ACC112 (cell line): ENCODE measurements around the gene EIF4G1.
A peak's percentile ranks its signal among the peaks of the same experiment; 100 is the strongest.

Experiments
- H2AFZ ChIP-seq: fragments of 200-600 bp; sonication (generic); one replicate; pipeline ENCODE4 v1.6.0; 2017; ENCODE audit warnings: antibody characterized with exemption, low read length; ENCODE audit not compliant: unreplicated experiment
- H3K27ac ChIP-seq: fragments of 200-600 bp; sonication (generic); 2 replicates; pipeline ENCODE4 v1.5.1; 2014; ENCODE audit warnings: low read depth, mild to moderate bottlenecking, antibody characterized with exemption, low read length, moderate library complexity
- H3K27me3 ChIP-seq: fragments of 200-600 bp; sonication (generic); 2 replicates; pipeline ENCODE4 v1.6.1; 2014; ENCODE audit warnings: mild to moderate bottlenecking, antibody characterized with exemption, low read length, moderate library complexity, mixed read lengths; ENCODE audit not compliant: insufficient read depth
- H3K36me3 ChIP-seq: fragments of 200-600 bp; sonication (generic); 2 replicates; pipeline ENCODE4 v1.6.1; 2016; ENCODE audit warnings: mild to moderate bottlenecking, antibody characterized with exemption, low read length, moderate library complexity, mixed read lengths; ENCODE audit not compliant: insufficient read depth
- H3K4me1 ChIP-seq: fragments of 200-600 bp; sonication (generic); one replicate; pipeline ENCODE4 v1.6.1; 2016; ENCODE audit warnings: low read length, mixed read lengths; ENCODE audit not compliant: insufficient read depth, unreplicated experiment, control insufficient read depth
- H3K4me3 ChIP-seq: fragments of 200-600 bp; sonication (generic); 2 replicates; pipeline ENCODE4 v1.5.1; 2014; ENCODE audit warnings: mild to moderate bottlenecking, low read depth, low read length
- H3K79me2 ChIP-seq: fragments of 200-600 bp; sonication (generic); one replicate; pipeline ENCODE4 v1.6.0; 2016; ENCODE audit warnings: low read length; ENCODE audit not compliant: control insufficient read depth, unreplicated experiment, insufficient read depth

The EIF4G1 gene

GRCh38 chr3:184358921-184359350 is 44.5 kb downstream of the EIF4G1 start:
- Histone ChIP-seq H2AFZ (no peak overlapping the region), H3K36me3 (peaks cover 6% of the 10 kb centered on the region; the same call in 1 of the 2 replicates), H3K4me3 (no peak overlapping the region), H3K79me2 (peaks cover 18% of the 10 kb centered on the region), H3K27me3 (no peaks in the 10 kb centered on the region), H3K4me1 (peaks cover 15% of the 10 kb centered on the region), H3K27ac (no peak overlapping the region)

GRCh38 chr3:184359610-184360009 is 45.2 kb downstream of the EIF4G1 start:
- H3K4me1 ChIP-seq = peaks cover 21% of the 10 kb centered on the region
- H2AFZ ChIP-seq = no peak overlapping the region
- peaks cover 25% of the 10 kb centered on the region for H3K79me2 ChIP-seq
- H3K27ac ChIP-seq = no peak overlapping the region
- H3K4me3 ChIP-seq = no peak overlapping the region
- H3K36me3 ChIP-seq = peaks cover 8% of the 10 kb centered on the region; the same call in 1 of the 2 replicates
- no peaks in the 10 kb centered on the region for H3K27me3 ChIP-seq

GRCh38 chr3:184360070-184360928 is 45.9 kb downstream of the EIF4G1 start:
- Histone ChIP-seq H2AFZ (no peak overlapping the region), H3K4me1 (peaks cover 26% of the 10 kb centered on the region), H3K4me3 (peak overlapping the region; percentile 79), H3K27me3 (no peaks in the 10 kb centered on the region), H3K36me3 (peaks cover 14% of the 10 kb centered on the region), H3K27ac (no peak overlapping the region), H3K79me2 (peaks cover 32% of the 10 kb centered on the region)

- no peaks in the 10 kb centered on the region for H3K27me3 ChIP-seq
- peak overlapping the region; percentile 69 for H2AFZ ChIP-seq
- H3K4me3 ChIP-seq = peak overlapping the region; percentile 79
- H3K36me3 ChIP-seq = peaks cover 12% of the 10 kb centered on the region
- H3K27ac ChIP-seq = peak overlapping the region; percentile 97; the same call in 1 of the 2 replicates
- H3K4me1 ChIP-seq = peaks cover 23% of the 10 kb centered on the region
- peaks cover 33% of the 10 kb centered on the region for H3K79me2 ChIP-seq
Measured at GRCh38 chr3:184360929-184361531, 46.6 kb downstream of the EIF4G1 start.

GRCh38 chr3:184361532-184361931 is 47.1 kb downstream of the EIF4G1 start, which contains the start of the genes CLCN2 and POLR2H:
TSS of gene CLCN2 (minus strand) at chr3:184361605. CDS start at chr3:184361479, 126 bp downstream.
TSS of gene POLR2H (plus strand) at chr3:184361710. CDS start at chr3:184363493, 1,783 bp downstream.
- Histone ChIP-seq H3K4me1 (peaks cover 25% of the 10 kb centered on the region), H3K36me3 (peaks cover 12% of the 10 kb centered on the region), H3K27me3 (no peaks in the 10 kb centered on the region), H3K4me3 (peak within 1 kb of the TSS; percentile 79), H3K79me2 (peaks cover 33% of the 10 kb centered on the region), H2AFZ (peak within 1 kb of the TSS; percentile 69), H3K27ac (peak within 1 kb of the TSS; percentile 97)

- Histone ChIP-seq H3K4me3 (peak overlapping the region; percentile 79), H2AFZ (peak overlapping the region; percentile 36), H3K79me2 (peaks cover 33% of the 10 kb centered on the region), H3K36me3 (peaks cover 18% of the 10 kb centered on the region), H3K27me3 (no peaks in the 10 kb centered on the region), H3K4me1 (peaks cover 29% of the 10 kb centered on the region), H3K27ac (peak overlapping the region; percentile 97)
Measured at GRCh38 chr3:184361932-184362667, 47.7 kb downstream of the EIF4G1 start.

- Histone ChIP-seq H3K27me3 (no peaks in the 10 kb centered on the region), H3K27ac (peak overlapping the region; percentile 97), H3K36me3 (peaks cover 17% of the 10 kb centered on the region), H3K4me3 (peak overlapping the region; percentile 79), H2AFZ (peak overlapping the region; percentile 16), H3K79me2 (peaks cover 33% of the 10 kb centered on the region), H3K4me1 (peaks cover 33% of the 10 kb centered on the region)
Measured at GRCh38 chr3:184362668-184363546, 48.5 kb downstream of the EIF4G1 start.

- Histone ChIP-seq H2AFZ (no peak overlapping the region), H3K79me2 (peaks cover 21% of the 10 kb centered on the region), H3K4me1 (peaks cover 46% of the 10 kb centered on the region), H3K4me3 (no peak overlapping the region), H3K27ac (0 out of 2 replicates have a peak overlapping the region, but pooled peaks have one; percentile 4), H3K27me3 (no peaks in the 10 kb centered on the region), H3K36me3 (peaks cover 21% of the 10 kb centered on the region)
Measured at GRCh38 chr3:184366619-184367289, 52.3 kb downstream of the EIF4G1 start.

GRCh38 chr3:184368116-184368515 is 53.7 kb downstream of the EIF4G1 start:
- no peak overlapping the region for H3K4me3 ChIP-seq
- H3K79me2 ChIP-seq = peaks cover 21% of the 10 kb centered on the region
- no peak overlapping the region for H2AFZ ChIP-seq
- H3K4me1 ChIP-seq = peaks cover 48% of the 10 kb centered on the region
- H3K27ac ChIP-seq = peak overlapping the region; percentile 57
- H3K36me3 ChIP-seq = peaks cover 21% of the 10 kb centered on the region
- H3K27me3 ChIP-seq = no peaks in the 10 kb centered on the region
